ENCODE data around the gene CCDC85C.

CCDC85C gene

GRCh38 chr14:99522025-99522401 is 82.0 kb downstream of the CCDC85C start:
- DNase-seq (ENCODE audit: low read depth), result no peak

- no peak for DNase-seq (ENCODE audit: low read depth)
Observed at GRCh38 chr14:99521176-99522024, 82.6 kb downstream of the CCDC85C start.

- no peak for DNase-seq (ENCODE audit: low read depth)
Observed at GRCh38 chr14:99520571-99521081, 83.4 kb downstream of the CCDC85C start.

- DNase-seq (ENCODE audit: low read depth), result no peak
Observed at GRCh38 chr14:99519931-99520421, 84.0 kb downstream of the CCDC85C start.

GRCh38 chr14:99519347-99519881 is 84.6 kb downstream of the CCDC85C start:
- DNase-seq (ENCODE audit: low read depth), result no peak

GRCh38 chr14:99518441-99519346 is 85.3 kb downstream of the CCDC85C start:
- DNase-seq (ENCODE audit: low read depth), result no peak

GRCh38 chr14:99517643-99518381 is 86.2 kb downstream of the CCDC85C start:
- DNase-seq (ENCODE audit: low read depth), result no peak

- no peak for DNase-seq (ENCODE audit: low read depth)
Observed at GRCh38 chr14:99516871-99517642, 87.0 kb downstream of the CCDC85C start.

GRCh38 chr14:99516156-99516870 is 87.7 kb downstream of the CCDC85C start:
- no peak for DNase-seq (ENCODE audit: low read depth)

GRCh38 chr14:99515301-99516155 is 88.5 kb downstream of the CCDC85C start:
- DNase-seq (ENCODE audit: low read depth), result no peak

- no peak for DNase-seq (ENCODE audit: low read depth)
Observed at GRCh38 chr14:99514552-99515300, 89.3 kb downstream of the CCDC85C start.

GRCh38 chr14:99513946-99514551 is 90.0 kb downstream of the CCDC85C start:
- DNase-seq (ENCODE audit: low read depth), result no peak

GRCh38 chr14:99513183-99513694 is 90.8 kb downstream of the CCDC85C start:
- DNase-seq (ENCODE audit: low read depth), result no peak

- no peak for DNase-seq (ENCODE audit: low read depth)
Observed at GRCh38 chr14:99512571-99513182, 91.3 kb downstream of the CCDC85C start.

- DNase-seq (ENCODE audit: low read depth), result no peak
Observed at GRCh38 chr14:99512110-99512449, 91.9 kb downstream of the CCDC85C start.

- DNase-seq (ENCODE audit: low read depth), result peak; percentile 30
Observed at GRCh38 chr14:99511421-99512109, 92.4 kb downstream of the CCDC85C start.

Measured in fibroblast of gingiva (primary cell).